Ureter (tissue), 1 donor: ENCODE results near the gene LEMD2. TPM values are rescaled to one million over a fixed set of nuclear protein-coding genes. Genes with fewer than 3 reads are reported as not detected.

ENCODE experiments used
- DNase-seq: peaks from one replicate; pipeline ENCODE4 v3.0.0-alpha.2; 2020; ENCODE audit warnings: low spot score
- total RNA-seq: library from RNA; stranded (reverse); gene quantifications from one replicate; pipeline ENCODE4 v1.2.4, GENCODE V29; 2023
- donor health status: DM: yes; HTN: yes; CAD: no.

LEMD2 gene
- total RNA-seq, 1 donor from 2014 or later = 71.0 TPM

DNA sequence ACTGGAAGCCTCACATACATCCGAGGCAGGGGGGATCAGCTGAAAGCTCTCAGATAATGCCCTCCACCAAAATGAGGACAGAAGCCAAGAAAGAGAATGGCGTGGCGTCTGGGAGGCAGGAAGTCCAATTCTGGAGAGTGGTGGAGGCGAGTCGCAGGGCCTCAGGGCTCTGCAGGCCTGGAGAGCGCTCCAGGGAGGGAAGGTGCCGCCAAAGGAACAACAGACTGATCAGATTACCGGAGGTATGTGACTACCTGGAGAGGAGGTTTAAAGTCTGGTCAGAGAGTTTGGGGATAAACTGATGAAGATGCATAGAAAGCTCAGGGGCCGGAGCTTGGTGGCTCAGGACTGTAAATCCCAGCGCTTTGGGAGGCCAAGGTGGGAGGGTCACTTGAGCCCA, 31.0 kb downstream of the LEMD2 start:
- no peak for DNase-seq

GRCh38 chr6:33757113-33757512, 31.8 kb downstream of the LEMD2 start:
- DNase-seq = no peak

GRCh38 chr6:33756211-33756954, 32.5 kb downstream of the LEMD2 start:
- DNase-seq = no peak

- DNase-seq = peak; percentile 80
Observed at GRCh38 chr6:33755070-33755869, 33.7 kb downstream of the LEMD2 start.

DNA sequence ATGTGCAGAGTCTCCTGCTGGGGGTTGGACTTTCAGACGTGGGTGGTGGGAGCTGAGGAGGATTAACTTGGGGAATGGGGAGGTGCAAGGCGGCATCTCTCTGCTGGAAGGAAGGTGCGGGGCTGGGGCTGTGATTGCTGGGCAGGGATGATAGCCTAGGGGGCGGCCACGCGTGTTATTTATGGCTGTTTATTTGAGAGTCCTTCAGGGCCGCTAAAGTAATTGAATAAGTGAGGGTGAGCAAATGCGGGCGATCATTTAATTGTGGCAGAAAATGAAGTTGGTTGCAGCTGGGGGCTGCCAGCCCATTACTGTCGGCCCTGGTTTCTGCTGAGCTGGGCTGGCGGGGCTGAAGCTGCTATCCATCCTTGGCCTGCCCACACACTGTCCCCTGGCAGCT, 34.7 kb downstream of the LEMD2 start:
- no peak for DNase-seq

DNA sequence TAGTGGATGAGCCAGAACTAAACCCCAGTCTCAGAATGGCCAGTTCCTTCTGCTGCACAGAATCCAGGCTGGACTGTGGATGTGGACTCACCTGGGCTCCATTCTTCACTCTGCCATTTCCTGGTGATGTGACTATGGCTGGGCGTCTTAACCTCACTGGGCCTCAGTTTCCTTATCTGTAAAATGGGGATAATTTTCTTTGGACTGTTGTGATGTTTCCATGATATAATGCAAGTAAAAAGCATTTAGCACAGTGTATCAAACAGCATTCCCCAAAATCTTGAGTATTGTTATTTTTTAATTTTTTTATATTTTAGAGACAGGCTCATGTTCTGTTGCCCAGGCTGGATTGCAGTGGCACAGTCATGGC, 36.3 kb downstream of the LEMD2 start:
- DNase-seq = no peak

DNA sequence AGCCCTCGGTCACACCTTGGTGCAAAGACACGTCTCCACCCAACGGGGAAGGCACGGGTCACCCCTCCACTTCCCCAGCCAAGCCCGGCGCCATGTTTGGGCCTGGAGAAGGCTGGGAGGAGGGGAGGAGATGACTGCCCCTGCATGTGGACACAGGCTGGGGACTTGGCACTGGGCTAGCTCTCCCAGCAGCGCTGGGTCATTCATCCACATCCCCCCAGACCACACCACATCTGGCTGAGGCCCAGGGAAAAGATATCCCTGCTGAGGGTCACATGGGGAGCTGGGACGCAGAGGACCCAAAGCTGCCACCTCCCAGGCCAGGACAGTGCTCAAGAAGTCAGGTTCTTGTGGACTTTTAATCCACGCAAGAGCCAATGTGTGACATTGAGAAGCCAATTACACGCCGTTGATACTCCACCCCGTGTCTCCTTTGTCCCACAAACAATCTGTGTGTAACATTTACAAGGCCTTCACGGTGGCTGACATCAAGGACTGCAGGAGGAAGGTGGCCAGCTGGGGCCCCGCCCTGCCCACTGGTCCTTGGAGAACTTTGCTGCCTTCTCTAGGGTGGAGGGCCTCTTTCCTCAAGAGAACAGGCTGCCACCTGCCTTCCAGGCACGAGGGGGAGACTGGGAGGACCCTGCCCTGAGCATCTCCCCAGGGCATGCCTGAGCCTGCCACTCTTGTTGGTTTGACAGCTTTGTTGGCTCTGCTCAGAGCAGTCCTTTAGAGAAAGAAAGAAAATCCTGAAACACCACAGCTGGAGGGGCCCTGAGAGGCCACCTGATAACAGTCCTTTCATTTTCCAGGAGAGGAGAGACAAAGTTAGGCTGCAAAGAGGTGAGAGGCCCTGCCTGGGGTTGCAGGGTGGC, 36.9 kb downstream of the LEMD2 start:
- DNase-seq = peak; percentile 82

DNA sequence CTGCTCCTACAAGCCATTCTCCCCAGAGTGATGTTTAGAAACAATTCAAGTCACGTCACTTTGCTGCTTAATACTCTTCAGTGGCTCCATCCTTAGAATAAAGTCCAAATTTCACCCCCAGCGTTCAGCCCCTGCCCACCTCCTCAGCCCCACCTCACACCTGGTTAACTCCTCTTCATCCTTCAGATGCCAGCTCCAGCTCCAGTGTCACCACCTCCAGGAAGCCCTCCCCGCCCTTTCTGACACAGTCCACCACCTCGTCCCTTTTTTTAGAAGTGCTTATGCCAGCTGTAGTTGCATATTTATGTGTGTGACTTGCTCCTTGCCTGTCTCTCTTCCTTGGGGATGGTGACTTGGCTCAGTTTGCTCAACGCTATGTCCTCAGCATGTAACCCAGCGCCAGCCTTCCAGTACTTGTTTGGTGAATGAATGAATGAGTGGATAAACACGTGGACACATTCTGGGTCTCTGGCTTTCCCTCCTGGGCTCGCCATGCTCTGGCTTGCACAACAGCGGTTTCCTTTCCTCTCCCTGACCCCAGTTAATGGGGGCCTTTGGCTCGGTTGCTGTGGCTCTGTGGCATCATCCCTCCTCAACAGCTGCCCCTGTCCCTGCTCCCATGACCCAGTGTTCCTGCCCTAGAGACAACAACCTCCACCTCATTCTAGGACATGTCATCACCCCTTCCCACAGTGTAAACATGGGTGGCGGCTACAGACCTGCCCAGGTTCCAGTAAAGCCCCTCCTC, 38.5 kb downstream of the LEMD2 start:
- no peak for DNase-seq

- DNase-seq = no peak
Observed at GRCh38 chr6:33749401-33749800, 39.5 kb downstream of the LEMD2 start.

- no peak for DNase-seq
Observed at GRCh38 chr6:33748841-33749240, 40.1 kb downstream of the LEMD2 start.

GRCh38 chr6:33747823-33748222, 41.1 kb downstream of the LEMD2 start:
- DNase-seq = no peak

DNA sequence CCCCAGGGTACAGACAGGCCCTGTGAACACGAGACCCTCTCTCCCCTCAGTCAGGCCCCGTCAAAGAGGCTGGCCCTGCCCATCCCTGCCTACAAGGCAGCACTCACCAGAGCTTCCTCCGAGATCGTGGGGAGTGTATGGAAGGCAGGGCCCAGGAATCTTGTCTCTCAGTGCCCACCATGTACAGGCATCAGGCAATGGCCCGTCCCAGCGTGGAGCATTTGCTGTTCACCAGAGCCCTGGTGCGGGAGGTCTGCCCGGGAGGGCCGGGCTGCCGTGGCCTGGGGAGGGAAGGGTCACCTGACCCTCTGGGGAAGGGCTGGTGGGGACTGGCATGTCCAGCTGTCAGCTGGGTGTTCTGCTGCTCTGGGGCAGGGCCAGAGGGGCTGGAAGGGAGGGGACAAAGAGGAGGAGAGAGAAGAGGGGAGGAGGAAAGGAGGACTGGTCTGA, 42.3 kb downstream of the LEMD2 start, which contains the start of gene IP6K3:
IP6K3 (minus strand) TSS at position 255 of the 450 bp plus-strand sequence. CDS start 11,429 bp downstream, outside the sequence.
- DNase-seq = no peak

- peak; percentile 61 for DNase-seq
Observed at GRCh38 chr6:33746036-33746600, 42.8 kb downstream of the LEMD2 start.

GRCh38 chr6:33745548-33745947, 43.4 kb downstream of the LEMD2 start:
- no peak for DNase-seq

DNA sequence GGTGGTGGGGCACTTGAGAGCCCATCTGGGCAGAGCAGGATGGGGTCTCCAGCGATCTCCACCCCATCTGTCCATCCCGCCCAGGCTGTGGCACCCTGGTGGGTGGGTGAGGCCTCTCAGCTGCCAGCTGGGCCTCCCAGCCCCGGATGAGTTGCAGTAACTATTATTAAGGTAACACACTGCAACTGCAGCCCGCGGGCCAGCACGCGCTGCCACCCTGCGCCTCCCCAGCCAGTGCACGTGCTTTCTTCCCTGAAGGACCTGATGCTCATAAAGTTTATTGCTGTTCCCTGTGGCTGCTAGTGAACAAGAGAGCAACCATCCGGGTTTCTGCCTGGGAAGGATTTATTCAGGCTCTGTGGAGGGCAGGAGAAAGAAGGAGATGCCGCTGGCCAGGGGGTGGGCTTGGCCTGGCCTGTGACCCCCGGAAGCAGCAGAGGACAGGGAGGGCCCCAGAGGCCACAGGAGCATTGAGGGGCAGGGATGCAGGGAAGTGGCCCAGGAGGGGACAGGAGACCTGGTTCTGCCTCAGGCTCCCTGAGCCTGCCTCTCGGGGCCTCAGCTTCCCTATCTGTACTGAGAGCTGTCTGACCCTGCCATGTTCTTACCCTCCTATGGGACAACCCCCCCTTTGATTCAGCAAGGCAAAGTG, 43.9 kb downstream of the LEMD2 start:
- DNase-seq = no peak

DNA sequence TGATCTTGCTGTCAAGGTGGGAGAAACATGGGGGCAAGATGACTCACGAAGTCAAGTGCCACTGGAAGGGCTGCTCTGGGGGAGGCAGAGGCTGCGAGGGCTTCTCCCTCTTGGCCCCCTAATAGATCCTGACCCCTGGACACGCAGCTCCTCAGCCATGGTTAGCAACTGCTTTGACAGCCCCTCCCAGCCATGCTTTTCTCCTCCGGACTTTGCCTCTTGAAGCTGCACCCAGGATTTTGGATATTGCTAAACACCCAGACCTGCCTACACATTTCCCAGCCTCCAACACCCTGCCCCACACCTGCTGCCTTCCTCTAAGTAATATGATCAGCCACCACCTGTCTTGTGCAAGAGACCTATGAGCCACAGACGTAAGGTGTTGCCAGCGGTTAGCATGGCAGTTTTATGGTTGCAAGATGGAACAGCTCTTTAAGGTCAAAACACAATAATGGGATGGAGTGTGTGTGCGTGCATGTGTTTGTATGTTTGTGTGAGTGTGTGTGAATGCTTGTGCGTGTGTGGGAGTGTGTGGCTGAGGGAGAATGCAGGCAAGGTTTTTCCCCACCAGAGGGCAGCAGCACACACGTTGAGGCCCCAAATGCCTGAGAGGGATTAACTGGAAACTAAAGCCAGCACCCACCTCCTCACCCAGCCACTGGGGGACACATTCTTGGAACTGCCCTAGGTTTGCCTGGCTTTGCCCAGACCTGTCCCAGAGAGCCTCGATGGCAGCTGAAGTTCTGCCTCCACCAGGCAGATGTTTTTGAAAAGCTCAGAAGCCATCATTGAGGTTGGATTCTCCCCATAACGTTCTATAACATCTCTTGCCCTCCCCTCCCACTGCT, 44.7 kb downstream of the LEMD2 start:
- DNase-seq = peak; percentile 79

DNA sequence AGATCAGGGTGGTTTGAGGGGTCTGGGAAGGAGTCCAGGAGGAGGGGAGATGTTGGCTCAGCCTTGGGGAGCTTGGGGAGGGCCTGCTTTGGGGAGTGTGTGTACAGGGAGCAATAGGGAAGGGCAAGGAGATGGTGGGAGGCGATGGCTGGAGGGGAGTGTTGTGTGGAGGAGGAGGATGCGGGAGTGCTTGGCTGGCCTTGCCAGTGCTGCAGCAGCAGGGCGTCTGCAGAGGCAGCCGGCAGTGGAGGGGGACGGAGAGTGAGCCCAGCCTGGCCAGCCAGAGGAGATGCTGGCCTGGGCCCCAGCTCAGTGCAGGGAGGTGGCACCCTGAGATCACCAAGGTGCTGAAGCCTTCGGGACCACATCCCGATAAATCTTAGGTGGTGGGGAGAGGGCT, 46.1 kb downstream of the LEMD2 start:
- no peak for DNase-seq

DNA sequence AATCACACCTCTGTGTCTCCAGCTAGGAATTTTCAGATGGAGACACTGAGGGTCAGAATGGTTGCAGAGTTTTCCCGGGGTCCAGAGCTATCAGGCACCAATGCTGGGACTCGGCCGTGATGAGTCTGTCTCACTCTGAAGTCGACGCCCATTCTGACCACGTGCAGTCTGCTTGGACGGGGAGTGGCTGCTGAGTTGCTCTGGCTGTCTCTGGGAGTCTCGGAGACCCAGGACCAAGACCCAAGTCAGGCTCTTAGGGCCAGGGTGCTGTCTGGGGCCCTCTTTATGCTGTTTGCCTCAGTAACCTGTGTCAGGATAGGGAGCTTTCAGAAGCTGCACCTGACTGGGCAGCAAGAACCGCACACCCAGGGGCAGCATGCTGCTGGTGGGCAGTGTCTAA, 46.8 kb downstream of the LEMD2 start:
- DNase-seq = no peak

GRCh38 chr6:33740794-33741193, 48.1 kb downstream of the LEMD2 start:
- DNase-seq = no peak
